ENCODE data around the gene SLC11A1. TPM values are rescaled to one million over a fixed set of nuclear protein-coding genes. Genes with fewer than 3 reads are reported as not detected.

The SLC11A1 gene
- polyA plus RNA-seq, 1 donor (not counting 4 experiments of a cell fraction or from before 2014, with no cell fraction given): 0.46 TPM

GRCh38 chr2:218374795-218375194 is 7.3 kb upstream of the SLC11A1 start:
- Histone ChIP-seq H3K9ac (ENCODE audit: control insufficient read depth, extremely low read depth, insufficient read depth, low read length) (no peak overlapping the region), H4K20me1 (ENCODE audit: control insufficient read depth, extremely low read depth, insufficient read depth, low read length) (no peaks in the 10 kb centered on the region), H2AFZ (ENCODE audit: control insufficient read depth, low read length) (no peak overlapping the region), H3K9me3 (ENCODE audit: control insufficient read depth, low read depth, low read length) (no peaks in the 10 kb centered on the region), H3K36me3 (ENCODE audit: control insufficient read depth in 2 of 2, extremely low read depth in 1 of 2, insufficient read depth in 2 of 2, low read length in 2 of 2) (no peaks in the 10 kb centered on the region), H3K4me3 (ENCODE audit: control insufficient read depth in 2 of 3, extremely low read depth in 1 of 3, insufficient read depth in 2 of 3, low read depth in 1 of 3, low read length in 3 of 3) (no peak overlapping the region), H3K4me2 (ENCODE audit: control insufficient read depth, extremely low read depth, insufficient read depth, low read depth, low read length) (no peak overlapping the region), H3K4me1 (ENCODE audit: control insufficient read depth, extremely low read depth, insufficient read depth, low read length) (peaks cover 7% of the 10 kb centered on the region), H3K27me3 (ENCODE audit: control insufficient read depth, extremely low read depth, insufficient read depth, low read length) (no peaks in the 10 kb centered on the region), H3K79me2 (ENCODE audit: control insufficient read depth, insufficient read depth, low read length) (no peaks in the 10 kb centered on the region), H3K27ac (ENCODE audit: control insufficient read depth, insufficient read depth, low read length) (no peak overlapping the region), H3K9me1 (ENCODE audit: control insufficient read depth, extremely low read depth, insufficient read depth, low read length) (no peaks in the 10 kb centered on the region)
- TF ChIP-seq EZH2 (IDR thresholded peaks at IDR 0.05; ENCODE audit: low read length) (no peak), CTCF (optimal IDR thresholded peaks at IDR 0.05 in 1 of 3, IDR thresholded peaks at IDR 0.05 in 1 of 3, conservative IDR thresholded peaks at IDR 0.05 in 1 of 3; ENCODE audit: extremely low read depth in 1 of 3, insufficient read depth in 2 of 3, low read length in 3 of 3) (no peak)
- dilution Hi-C loops (cut with MboI; ENCODE audit: extremely low pct_ligation_motif_present, low sequenced_read_pairs): no loop called here
- no peak for FAIRE-seq
- no peak for DNase-seq (ENCODE audit: low read depth, low spot score)

DNA sequence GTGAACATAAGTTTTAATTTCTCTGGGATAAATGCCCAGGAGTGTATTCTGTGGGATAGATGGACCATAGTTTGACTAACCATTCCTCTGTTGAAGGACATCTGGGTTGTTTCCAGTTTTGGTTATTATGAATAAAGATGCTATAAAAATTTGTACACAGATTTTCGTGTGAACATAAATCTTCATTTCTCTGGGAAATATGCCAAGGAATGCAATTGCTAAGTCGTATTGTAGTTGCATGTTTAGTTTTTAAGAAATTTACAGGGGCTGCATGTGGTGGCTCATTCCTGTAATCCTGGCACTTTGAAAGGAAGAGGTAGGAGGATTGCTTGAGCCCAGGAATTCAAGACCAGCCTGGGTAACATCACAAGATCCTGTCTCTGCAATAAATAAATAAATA is 6.9 kb upstream of the SLC11A1 start:
- dilution Hi-C loops (cut with MboI; ENCODE audit: extremely low pct_ligation_motif_present, low sequenced_read_pairs): no loop called here
- FAIRE-seq: no peak
- no peak for DNase-seq (ENCODE audit: low read depth, low spot score)

More for the DNA sequence above, 6.9 kb upstream of the SLC11A1 start:
- Histone ChIP-seq H3K4me3 (ENCODE audit: control insufficient read depth in 2 of 3, extremely low read depth in 1 of 3, insufficient read depth in 2 of 3, low read depth in 1 of 3, low read length in 3 of 3) (no peak overlapping the region), H3K4me1 (ENCODE audit: control insufficient read depth, extremely low read depth, insufficient read depth, low read length) (peaks cover 7% of the 10 kb centered on the region), H3K9me1 (ENCODE audit: control insufficient read depth, extremely low read depth, insufficient read depth, low read length) (no peaks in the 10 kb centered on the region), H3K4me2 (ENCODE audit: control insufficient read depth, extremely low read depth, insufficient read depth, low read depth, low read length) (no peak overlapping the region), H3K36me3 (ENCODE audit: control insufficient read depth in 2 of 2, extremely low read depth in 1 of 2, insufficient read depth in 2 of 2, low read length in 2 of 2) (no peaks in the 10 kb centered on the region), H3K27ac (ENCODE audit: control insufficient read depth, insufficient read depth, low read length) (no peak overlapping the region), H3K9ac (ENCODE audit: control insufficient read depth, extremely low read depth, insufficient read depth, low read length) (no peak overlapping the region), H3K27me3 (ENCODE audit: control insufficient read depth, extremely low read depth, insufficient read depth, low read length) (no peaks in the 10 kb centered on the region), H4K20me1 (ENCODE audit: control insufficient read depth, extremely low read depth, insufficient read depth, low read length) (no peaks in the 10 kb centered on the region), H3K9me3 (ENCODE audit: control insufficient read depth, low read depth, low read length) (no peaks in the 10 kb centered on the region), H2AFZ (ENCODE audit: control insufficient read depth, low read length) (no peak overlapping the region), H3K79me2 (ENCODE audit: control insufficient read depth, insufficient read depth, low read length) (no peaks in the 10 kb centered on the region)
- TF ChIP-seq EZH2 (IDR thresholded peaks at IDR 0.05; ENCODE audit: low read length): no peak
- TF ChIP-seq CTCF (optimal IDR thresholded peaks at IDR 0.05 in 1 of 3, IDR thresholded peaks at IDR 0.05 in 1 of 3, conservative IDR thresholded peaks at IDR 0.05 in 1 of 3; ENCODE audit: extremely low read depth in 1 of 3, insufficient read depth in 2 of 3, low read length in 3 of 3): no peak

Data from keratinocyte (primary cell).